Measurements from ENCODE around the gene C1QTNF8.

GRCh38 chr16:1095450-1096168, 435 bp downstream of the C1QTNF8 start:
- TF ChIP-seq CTCF (IDR thresholded peaks at IDR 0.05) = no peak
- TF ChIP-seq EZH2 (IDR thresholded peaks at IDR 0.05) = no peak

Measured in neural progenitor cell (in vitro differentiated cells).